ENCODE data around the gene IMP4. TPM values are rescaled to one million over a fixed set of nuclear protein-coding genes. Genes with fewer than 3 reads are reported as not detected.

Gene IMP4
- total RNA-seq, 1 donor: 55.7 TPM

DNA sequence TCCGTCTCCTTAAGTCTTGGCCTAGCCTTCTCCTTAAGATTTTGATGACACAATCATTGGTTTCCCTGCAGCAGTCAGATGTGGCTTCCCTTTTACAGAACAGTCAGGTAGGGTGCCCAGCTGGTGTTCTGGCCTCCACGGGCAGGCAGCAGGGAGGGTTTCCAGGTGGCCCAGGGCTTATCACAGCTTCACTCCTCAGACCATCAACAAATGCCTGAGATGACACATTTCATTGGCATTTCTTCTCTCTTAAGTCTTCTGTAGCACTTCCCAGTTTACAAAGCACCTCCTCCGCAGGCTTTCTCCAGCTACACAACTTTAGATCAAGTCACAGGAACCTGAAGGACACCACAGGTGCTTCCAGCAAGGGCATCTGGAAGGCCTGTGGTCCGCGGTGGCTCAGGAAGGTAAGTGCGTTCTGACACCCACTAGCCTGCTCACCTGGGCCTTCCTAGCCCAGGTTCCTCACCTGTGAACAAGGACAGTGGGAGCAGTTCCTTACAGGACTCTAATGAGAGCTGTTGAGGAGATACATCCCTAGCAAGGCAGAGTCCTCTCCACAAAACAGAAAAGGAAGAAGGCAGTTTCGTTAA, 50.7 kb downstream of the IMP4 start:
- Histone ChIP-seq H3K79me2 (ENCODE audit: insufficient read depth, low read length) (no peaks in the 10 kb centered on the region), H3K27ac (ENCODE audit: low read depth, low read length) (no peak overlapping the region), H3K27me3 (ENCODE audit: insufficient read depth, low read length) (no peaks in the 10 kb centered on the region), H3K36me3 (ENCODE audit: insufficient read depth, low read length) (no peaks in the 10 kb centered on the region), H4K20me1 (ENCODE audit: insufficient read depth, low read length) (no peaks in the 10 kb centered on the region), H2AFZ (ENCODE audit: low read length) (no peak overlapping the region), H3K4me2 (ENCODE audit: insufficient read depth, low read length) (no peak overlapping the region), H3K4me3 (ENCODE audit: insufficient read depth, low read length) (no peak overlapping the region), H3K4me1 (ENCODE audit: insufficient read depth, low read length) (peaks cover 11% of the 10 kb centered on the region), H3K9me3 (ENCODE audit: low read depth, low read length) (no peaks in the 10 kb centered on the region)
- no peak for DNase-seq (ENCODE audit: insufficient read length, low spot score, missing footprints)
- no peak for TF ChIP-seq CTCF (IDR thresholded peaks at IDR 0.05; ENCODE audit: extremely low read depth, low read depth, low read length)

Small RNA genes lying within 50 kb of the gene (small RNA-seq; reads per million reads assigned to genes)
- gene AC132479.1: not detected

Other genes with a start within 250 kb of the IMP4 start
- gene POTEF, start 213.7 kb upstream of the IMP4 start, total RNA-seq: 0.29 TPM in 1 of 2 replicates, not detected in the other
- 5.4 and 10.9 TPM in 2 replicates for gene CCDC74B, start 197.8 kb upstream of the IMP4 start, total RNA-seq
- gene SMPD4, start 161.3 kb upstream of the IMP4 start, total RNA-seq: 18.3 and 24.2 TPM in 2 replicates
- gene MZT2B, start 160.6 kb upstream of the IMP4 start, total RNA-seq: 128 and 129 TPM in 2 replicates
- gene TUBA3E, start 144.5 kb upstream of the IMP4 start, total RNA-seq: not detected in 2 replicates
- gene PTPN18, start 13.2 kb downstream of the IMP4 start, total RNA-seq: 28.6 and 29.0 TPM in 2 replicates
- not detected in 2 replicates for gene POTEI, start 166.4 kb downstream of the IMP4 start, total RNA-seq
- gene CFC1B, start 178.3 kb downstream of the IMP4 start, total RNA-seq: not detected in 2 replicates

All from osteoblast (primary cell).